Osteoblast (primary cell): ENCODE results near the gene PPP2R5E. TPM values are rescaled to one million over a fixed set of nuclear protein-coding genes. Genes with fewer than 3 reads are reported as not detected.
A peak's percentile ranks its signal among the peaks of the same experiment; 100 is the strongest.

Experiments
- DNase-seq: peaks from one replicate; pipeline ENCODE4 v3.0.0; 2011; ENCODE audit warnings: low spot score, mixed read lengths; ENCODE audit not compliant: insufficient read length; ENCODE audit errors: missing footprints
- H2AFZ ChIP-seq: 2 replicates; pipeline ENCODE4 v1.6.0; 2011; ENCODE audit warnings: mild to moderate bottlenecking, low read length
- H3K27ac ChIP-seq: 2 replicates; pipeline ENCODE4 v1.5.1; 2011; ENCODE audit warnings: mild to moderate bottlenecking, low read depth, low read length, moderate library complexity
- H3K27me3 ChIP-seq: 2 replicates; pipeline ENCODE4 v1.6.0; 2012; ENCODE audit warnings: mild to moderate bottlenecking, control low read depth, inconsistent platforms, low read length, moderate library complexity; ENCODE audit not compliant: insufficient read depth
- H3K36me3 ChIP-seq: 2 replicates; pipeline ENCODE4 v1.5.1; 2011; ENCODE audit warnings: mild to moderate bottlenecking, low read length, control low read depth, moderate library complexity; ENCODE audit not compliant: insufficient read depth
- H3K4me1 ChIP-seq: 2 replicates; pipeline ENCODE4 v1.5.1; 2011; ENCODE audit warnings: mild to moderate bottlenecking, low read length, control low read depth, moderate library complexity; ENCODE audit not compliant: insufficient read depth
- H3K4me2 ChIP-seq: 2 replicates; pipeline ENCODE4 v1.6.0; 2011; ENCODE audit warnings: mild to moderate bottlenecking, low read length; ENCODE audit not compliant: insufficient read depth
- H3K4me3 ChIP-seq: fragments of 200-600 bp; sonication (generic); 3 replicates; pipeline ENCODE4 v1.5.1; 2012; ENCODE audit warnings: mild to moderate bottlenecking, low read length, inconsistent platforms; ENCODE audit not compliant: insufficient read depth
- H3K79me2 ChIP-seq: 2 replicates; pipeline ENCODE4 v1.6.0; 2012; ENCODE audit warnings: mild to moderate bottlenecking, low read length, control low read depth, inconsistent platforms; ENCODE audit not compliant: insufficient read depth
- H3K9me3 ChIP-seq: 2 replicates; pipeline ENCODE4 v1.5.1; 2011; ENCODE audit warnings: low read depth, low read length, control low read depth
- H4K20me1 ChIP-seq: 2 replicates; pipeline ENCODE4 v1.6.0; 2012; ENCODE audit warnings: mild to moderate bottlenecking, low read length, control low read depth; ENCODE audit not compliant: insufficient read depth
- CTCF ChIP-seq: IDR thresholded peaks from 2 replicates; pipeline ENCODE4 v1.5.1; 2011; ENCODE audit warnings: mild to moderate bottlenecking, low read depth, low read length, moderate library complexity; ENCODE audit errors: extremely low read depth
- total RNA-seq: library from RNA; depleted of rRNA; stranded (reverse); fragments of >200 nt; gene quantifications from 2 replicates; pipeline ENCODE4 v1.2.3, GENCODE V29; 2012

Gene PPP2R5E
- total RNA-seq, 1 donor = 29.3 TPM

DNA sequence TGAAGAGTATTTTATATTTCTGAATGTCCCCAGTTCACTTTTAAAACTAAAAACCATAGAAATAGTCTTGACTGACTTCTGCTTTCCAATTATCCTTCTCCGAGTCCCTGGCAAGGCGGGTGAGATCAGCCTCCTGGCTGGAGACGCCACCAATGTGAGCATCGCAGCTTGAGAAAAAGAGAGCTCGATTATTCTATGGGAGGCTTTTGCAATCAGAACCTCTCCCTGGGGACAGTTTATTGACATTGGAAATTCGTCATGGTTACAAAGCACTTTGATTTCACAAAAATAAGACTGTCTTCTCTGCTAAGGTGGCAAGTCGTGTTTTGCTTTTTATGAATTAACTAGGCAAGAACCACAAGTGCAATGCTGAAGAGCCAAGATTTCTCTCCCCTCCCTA lies 200.8 kb downstream of the PPP2R5E start:
- no peak for DNase-seq
- Histone ChIP-seq H4K20me1 (no peaks in the 10 kb centered on the region), H2AFZ (peak overlapping the region; percentile 25), H3K9me3 (no peaks in the 10 kb centered on the region), H3K4me2 (peak overlapping the region; percentile 46), H3K36me3 (no peaks in the 10 kb centered on the region), H3K27ac (no peak overlapping the region), H3K4me3 (no peak overlapping the region), H3K4me1 (no peaks in the 10 kb centered on the region), H3K79me2 (no peaks in the 10 kb centered on the region), H3K27me3 (no peaks in the 10 kb centered on the region)
- TF ChIP-seq CTCF = no peak

DNA sequence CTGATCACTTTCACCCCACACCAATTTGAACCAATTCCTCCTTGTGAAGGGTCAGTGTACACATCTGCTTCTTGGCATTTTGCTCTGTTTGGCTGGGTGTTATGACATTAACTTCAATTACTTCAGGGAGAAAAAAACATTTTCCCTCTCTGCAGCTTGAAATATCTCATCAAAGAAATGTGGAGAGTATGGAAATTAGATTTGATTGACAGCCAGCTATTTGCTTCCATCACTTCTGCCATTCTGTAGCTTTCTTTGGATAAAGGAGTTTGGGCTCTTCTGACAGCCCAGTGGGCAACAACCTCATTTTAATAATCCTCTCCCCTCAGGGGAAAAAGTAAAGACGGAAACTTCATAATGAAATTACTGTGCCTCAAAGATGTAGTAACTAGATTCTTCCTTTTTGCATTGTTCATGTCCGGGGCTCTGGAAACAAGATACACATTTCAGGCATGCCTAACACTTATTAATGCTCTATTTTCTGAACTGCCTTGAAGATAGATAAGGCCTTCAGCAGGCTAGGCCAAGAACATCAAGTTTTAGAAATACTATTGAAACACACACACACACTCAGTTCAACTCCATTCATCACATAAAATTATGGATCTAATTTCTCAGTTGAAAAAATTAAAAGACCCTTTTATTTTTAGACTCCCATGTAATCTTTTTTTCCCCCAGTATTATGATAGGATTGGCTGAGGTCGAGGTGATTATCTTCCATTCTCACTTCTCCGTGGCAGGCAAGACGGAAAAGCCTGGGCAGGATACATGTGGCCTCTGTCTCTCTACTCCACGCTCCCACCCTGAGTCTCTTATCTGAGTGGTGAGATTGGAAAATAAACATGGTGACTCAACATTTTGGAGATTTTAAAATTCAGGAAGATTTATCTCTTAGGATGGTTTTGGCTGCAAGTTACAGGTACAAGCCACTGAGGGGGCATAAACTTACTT lies 214.1 kb downstream of the PPP2R5E start:
- H3K27ac ChIP-seq = no peak overlapping the region
- H3K4me2 ChIP-seq = no peak overlapping the region
- no peak overlapping the region for H3K4me3 ChIP-seq
- H3K79me2 ChIP-seq = no peaks in the 10 kb centered on the region
- TF ChIP-seq CTCF = no peak
- H3K27me3 ChIP-seq = no peaks in the 10 kb centered on the region
- H3K4me1 ChIP-seq = no peaks in the 10 kb centered on the region
- no peaks in the 10 kb centered on the region for H4K20me1 ChIP-seq
- H2AFZ ChIP-seq = no peak overlapping the region
- no peaks in the 10 kb centered on the region for H3K36me3 ChIP-seq
- no peaks in the 10 kb centered on the region for H3K9me3 ChIP-seq
- no peak for DNase-seq

DNA sequence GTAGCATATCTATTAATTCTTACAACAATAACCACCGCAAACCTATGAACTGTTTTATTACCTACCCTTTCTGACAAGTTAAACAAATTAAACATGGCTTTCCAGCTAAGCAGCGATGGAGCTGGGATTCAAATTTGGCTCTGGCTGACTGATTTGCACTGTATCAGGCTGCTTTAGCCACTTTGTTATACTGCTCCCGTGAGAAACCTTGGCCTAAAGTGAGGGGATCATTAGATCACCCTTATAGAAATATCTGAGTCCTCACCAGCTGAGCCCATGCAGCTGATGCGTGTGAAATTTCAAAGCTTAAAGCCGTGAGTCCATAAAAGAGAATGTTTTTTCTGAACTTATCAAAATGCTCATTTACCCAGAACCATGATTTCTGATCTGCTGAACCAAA lies 216.3 kb downstream of the PPP2R5E start:
- no peak for DNase-seq
- no peak for TF ChIP-seq CTCF
- H3K9me3 ChIP-seq = no peaks in the 10 kb centered on the region
- no peaks in the 10 kb centered on the region for H4K20me1 ChIP-seq
- H3K4me1 ChIP-seq = no peaks in the 10 kb centered on the region
- H3K36me3 ChIP-seq = no peaks in the 10 kb centered on the region
- no peak overlapping the region for H3K4me2 ChIP-seq
- H3K4me3 ChIP-seq = no peak overlapping the region
- no peak overlapping the region for H2AFZ ChIP-seq
- no peak overlapping the region for H3K27ac ChIP-seq
- no peaks in the 10 kb centered on the region for H3K27me3 ChIP-seq
- no peaks in the 10 kb centered on the region for H3K79me2 ChIP-seq

DNA sequence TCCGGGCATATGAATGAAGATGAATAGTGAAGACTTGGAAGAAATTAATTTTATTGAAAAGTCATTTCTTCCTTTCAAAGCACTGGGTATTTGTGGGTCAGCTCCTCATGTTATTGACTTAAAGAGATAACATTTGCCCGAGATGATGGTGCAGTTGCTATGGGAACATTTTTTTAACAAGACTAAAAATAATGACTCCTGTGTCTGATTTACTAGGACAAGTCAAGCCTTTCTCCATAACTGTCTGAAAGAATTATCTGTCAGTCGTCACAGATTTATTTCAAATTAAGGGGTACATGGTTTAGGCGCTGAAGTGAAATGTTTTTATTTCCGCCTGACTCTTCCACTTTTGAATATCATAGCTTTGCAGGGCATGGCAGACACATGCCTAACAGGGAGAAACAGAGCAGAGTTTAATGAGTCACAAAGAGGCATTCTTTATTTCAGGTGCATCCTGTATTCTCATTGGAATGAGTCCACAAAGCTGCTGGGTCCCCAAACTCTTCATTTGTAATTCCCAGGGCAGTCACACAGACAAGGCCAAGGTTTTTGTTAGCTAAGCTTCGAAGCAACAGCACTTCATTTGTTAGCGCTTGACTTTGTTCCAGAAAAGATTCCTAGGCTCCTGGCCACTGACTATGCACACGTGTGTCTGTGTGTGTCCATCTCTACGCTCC lies 220.1 kb downstream of the PPP2R5E start:
- Histone ChIP-seq H3K4me3 (no peak overlapping the region), H2AFZ (no peak overlapping the region), H3K4me1 (no peaks in the 10 kb centered on the region), H3K79me2 (no peaks in the 10 kb centered on the region), H3K27ac (no peak overlapping the region), H3K9me3 (no peaks in the 10 kb centered on the region), H3K36me3 (no peaks in the 10 kb centered on the region), H3K27me3 (no peaks in the 10 kb centered on the region), H3K4me2 (no peak overlapping the region), H4K20me1 (no peaks in the 10 kb centered on the region)
- TF ChIP-seq CTCF = no peak
- DNase-seq = no peak
